SH-SY5Y (cell line): ENCODE results near the gene CERKL.

ENCODE experiments used
- GATA2 ChIP-seq: IDR thresholded peaks from 2 replicates; pipeline ENCODE4 v1.6.1; 2011; ENCODE audit warnings: mild to moderate bottlenecking, low read depth, low read length
- GATA3 ChIP-seq: IDR thresholded peaks from 2 replicates; pipeline ENCODE4 v1.6.1; 2011; ENCODE audit warnings: low read depth, mild to moderate bottlenecking, low read length, moderate library complexity

The CERKL gene

GRCh38 chr2:181554061-181554830 is 102.7 kb downstream of the CERKL start:
- TF ChIP-seq GATA3 (no peak), GATA2 (no peak)

GRCh38 chr2:181553244-181553643 is 103.7 kb downstream of the CERKL start:
- TF ChIP-seq GATA2 (no peak), GATA3 (no peak)

- TF ChIP-seq GATA3: no peak
- TF ChIP-seq GATA2: no peak
Observed at GRCh38 chr2:181552808-181553207, 104.1 kb downstream of the CERKL start.

GRCh38 chr2:181546086-181546485 is 110.8 kb downstream of the CERKL start:
- TF ChIP-seq GATA3: no peak
- no peak for TF ChIP-seq GATA2

- TF ChIP-seq GATA2 (no peak), GATA3 (no peak)
Observed at GRCh38 chr2:181542170-181542569, 114.7 kb downstream of the CERKL start.

- TF ChIP-seq GATA2 (no peak), GATA3 (no peak)
Observed at GRCh38 chr2:181540421-181540820, 116.5 kb downstream of the CERKL start.

- TF ChIP-seq GATA3 (0 out of 2 replicates have a peak, but pooled peaks have one; percentile 27), GATA2 (no peak)
Observed at GRCh38 chr2:181536730-181537129, 120.2 kb downstream of the CERKL start.

- no peak for TF ChIP-seq GATA2
- no peak for TF ChIP-seq GATA3
Observed at GRCh38 chr2:181528441-181528840, 128.5 kb downstream of the CERKL start.

GRCh38 chr2:181527058-181527457 is 129.8 kb downstream of the CERKL start:
- TF ChIP-seq GATA2 (no peak), GATA3 (no peak)

GRCh38 chr2:181526014-181526413 is 130.9 kb downstream of the CERKL start:
- TF ChIP-seq GATA2: no peak
- no peak for TF ChIP-seq GATA3

GRCh38 chr2:181523756-181524155 is 133.1 kb downstream of the CERKL start:
- TF ChIP-seq GATA3: no peak

- TF ChIP-seq GATA3 (no peak), GATA2 (no peak)
Observed at GRCh38 chr2:181520253-181520652, 136.7 kb downstream of the CERKL start.

- TF ChIP-seq GATA2 (no peak), GATA3 (no peak)
Observed at GRCh38 chr2:181517685-181518301, 139.1 kb downstream of the CERKL start.

GRCh38 chr2:181516992-181517391 is 139.9 kb downstream of the CERKL start:
- no peak for TF ChIP-seq GATA2
- TF ChIP-seq GATA3: no peak

- TF ChIP-seq GATA3 (no peak), GATA2 (no peak)
Observed at GRCh38 chr2:181515719-181516118, 141.2 kb downstream of the CERKL start.
